WI38 (cell line): ENCODE measurements around the gene RNF103.

Experiments
- H3K4me3 ChIP-seq: 2 replicates; pipeline ENCODE4 v1.5.1; 2011; ENCODE audit warnings: low read depth, mild to moderate bottlenecking, control low read depth, low read length
- CTCF ChIP-seq: IDR thresholded peaks from 2 replicates; pipeline ENCODE4 v1.5.1; 2012; ENCODE audit warnings: low read depth, mild to moderate bottlenecking, control low read depth, low read length

The RNF103 gene

GRCh38 chr2:86624267-86624547 is 542 bp upstream of the RNF103 start:
- no peak for TF ChIP-seq CTCF
- peak overlapping the region; percentile 89 for H3K4me3 ChIP-seq

- no peak for TF ChIP-seq CTCF
- peak overlapping the region; percentile 89 for H3K4me3 ChIP-seq
Measured at GRCh38 chr2:86623043-86623493, 597 bp downstream of the RNF103 start.

- TF ChIP-seq CTCF: no peak
- peak overlapping the region; percentile 89 for H3K4me3 ChIP-seq
Measured at GRCh38 chr2:86622519-86623042, 1.1 kb downstream of the RNF103 start.

GRCh38 chr2:86621280-86621943 is 2.3 kb downstream of the RNF103 start:
- TF ChIP-seq CTCF: no peak
- H3K4me3 ChIP-seq: peak overlapping the region; percentile 89

- no peak for TF ChIP-seq CTCF
- H3K4me3 ChIP-seq: no peak overlapping the region
Measured at GRCh38 chr2:86617738-86618137, 5.9 kb downstream of the RNF103 start.

GRCh38 chr2:86617153-86617552 is 6.5 kb downstream of the RNF103 start:
- H3K4me3 ChIP-seq: no peak overlapping the region
- TF ChIP-seq CTCF: no peak

- TF ChIP-seq CTCF: no peak
- H3K4me3 ChIP-seq: no peak overlapping the region
Measured at GRCh38 chr2:86616502-86616901, 7.2 kb downstream of the RNF103 start.
